GM21528 (cell line): ENCODE data around the gene MEGF6.

ENCODE experiments used
- ATAC-seq: cut with Tn5 transposase; IDR thresholded peaks from one replicate; pipeline ENCODE4 v1.9.1; 2021; ENCODE audit warnings: mild to moderate bottlenecking, moderate library complexity; ENCODE audit not compliant: unreplicated experiment, low FRiP score

The MEGF6 gene

GRCh38 chr1:3527774-3528173, 83.5 kb downstream of the MEGF6 start:
- ATAC-seq = no peak

- ATAC-seq = no peak
Measured at GRCh38 chr1:3525551-3526482, 85.5 kb downstream of the MEGF6 start.

GRCh38 chr1:3524556-3525203, 86.6 kb downstream of the MEGF6 start:
- ATAC-seq = no peak

GRCh38 chr1:3523980-3524379, 87.3 kb downstream of the MEGF6 start:
- no peak for ATAC-seq

GRCh38 chr1:3522564-3523265, 88.6 kb downstream of the MEGF6 start:
- no peak for ATAC-seq

GRCh38 chr1:3522112-3522511, 89.2 kb downstream of the MEGF6 start:
- ATAC-seq = no peak

GRCh38 chr1:3521426-3521825, 89.9 kb downstream of the MEGF6 start:
- ATAC-seq = no peak

GRCh38 chr1:3520419-3521378, 90.6 kb downstream of the MEGF6 start:
- ATAC-seq = no peak

GRCh38 chr1:3519301-3519885, 91.9 kb downstream of the MEGF6 start:
- ATAC-seq = no peak

- no peak for ATAC-seq
Measured at GRCh38 chr1:3518756-3519155, 92.6 kb downstream of the MEGF6 start.

- no peak for ATAC-seq
Measured at GRCh38 chr1:3518256-3518655, 93.1 kb downstream of the MEGF6 start.

- ATAC-seq = no peak
Measured at GRCh38 chr1:3516911-3517675, 94.2 kb downstream of the MEGF6 start.

GRCh38 chr1:3516481-3516869, 94.8 kb downstream of the MEGF6 start:
- no peak for ATAC-seq

- ATAC-seq = no peak
Measured at GRCh38 chr1:3515774-3516480, 95.4 kb downstream of the MEGF6 start.

GRCh38 chr1:3515272-3515671, 96.0 kb downstream of the MEGF6 start:
- no peak for ATAC-seq

GRCh38 chr1:3514404-3514803, 96.9 kb downstream of the MEGF6 start:
- no peak for ATAC-seq

- no peak for ATAC-seq
Measured at GRCh38 chr1:3511856-3512255, 99.5 kb downstream of the MEGF6 start.

- no peak for ATAC-seq
Measured at GRCh38 chr1:3511306-3511705, 100.0 kb downstream of the MEGF6 start.

GRCh38 chr1:3510956-3511250, 100.4 kb downstream of the MEGF6 start:
- ATAC-seq = no peak
